Testis (tissue), 2 donors: Measurements from ENCODE around the gene HEXD.

Experiments used
- CTCF ChIP-seq, 3 experiments: fragments of 450-650 bp in 2 of 3; fragments of 200-600 bp in 1 of 3; sonication (generic) in 1 of 3; IDR thresholded peaks; one replicate each; pipeline ENCODE4 v1.5.1; 2016 to 2019; ENCODE audit warnings: antibody characterized with exemption in 3 of 3, mild to moderate bottlenecking in 2 of 3, moderate library complexity in 1 of 3
- POLR2A ChIP-seq: fragments of 450-650 bp; IDR thresholded peaks from one replicate; pipeline ENCODE4 v1.6.1; 2017; ENCODE audit warnings: antibody characterized with exemption, mild to moderate bottlenecking, moderate library complexity

DNA sequence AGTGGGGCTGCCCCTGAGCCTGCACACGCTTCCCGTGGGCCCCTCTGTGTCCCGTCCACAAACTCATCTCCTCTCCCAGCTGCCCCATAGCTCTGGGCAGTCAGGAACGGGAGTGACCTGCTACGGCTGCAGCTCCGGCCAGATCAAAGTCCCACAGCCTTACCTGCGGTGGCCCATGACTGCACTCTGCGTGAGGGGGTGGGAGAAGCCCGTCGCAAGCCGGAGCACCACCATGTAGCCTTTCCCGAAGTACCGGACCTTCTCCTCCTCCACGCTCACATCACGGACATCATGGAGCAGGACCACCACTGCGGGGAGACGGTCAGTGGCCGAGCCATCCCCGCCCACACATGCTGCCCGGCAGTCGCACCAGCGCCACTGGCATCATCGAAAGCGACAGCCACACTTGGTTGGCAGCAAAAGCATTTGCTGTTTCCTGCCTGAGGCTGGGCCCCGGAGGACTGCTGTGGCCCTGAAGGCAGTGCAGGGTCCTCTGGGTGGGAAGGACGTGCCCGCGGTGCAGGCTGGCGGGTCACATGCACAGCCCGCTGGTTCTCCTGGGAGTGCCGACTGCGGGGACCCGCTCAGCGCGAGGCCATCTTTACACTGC is 26.2 kb downstream of the HEXD start:
- no peak for TF ChIP-seq CTCF (IDR thresholded peaks at IDR 0.05)
- no peak for TF ChIP-seq POLR2A
